Thymus (tissue), 11 donors: ENCODE measurements around the gene ECE2. TPM values are rescaled to one million over a fixed set of nuclear protein-coding genes. Genes with fewer than 3 reads are reported as not detected.

Experiments used
- DNase-seq, 9 donors: peaks; one replicate each; pipeline ENCODE4 v3.0.0-alpha.2; 2013; ENCODE audit warnings: low spot score in 9 of 9, low read depth in 6 of 9, missing footprints in 1 of 9
- H3K27ac ChIP-seq, 2 donors: one replicate each; pipeline ENCODE4 v1.5.1; 2013; ENCODE audit warnings: control low read depth in 1 of 2, low read depth in 1 of 2, low read length in 1 of 2, mild to moderate bottlenecking in 1 of 2, moderate library complexity in 1 of 2
- H3K27me3 ChIP-seq, 2 donors: one replicate each; pipeline ENCODE4 v1.5.1; 2013; ENCODE audit warnings: low read length in 1 of 2; ENCODE audit not compliant: control insufficient read depth in 2 of 2, insufficient read depth in 1 of 2
- H3K36me3 ChIP-seq, 2 donors: one replicate each; pipeline ENCODE4 v1.5.1; 2013; ENCODE audit warnings: low read length in 1 of 2, mild to moderate bottlenecking in 1 of 2, moderate library complexity in 1 of 2; ENCODE audit not compliant: control insufficient read depth in 2 of 2, insufficient read depth in 2 of 2
- H3K4me1 ChIP-seq, 2 donors: one replicate each; pipeline ENCODE4 v1.5.1; 2013; ENCODE audit warnings: low read length in 2 of 2; ENCODE audit not compliant: control insufficient read depth in 2 of 2, insufficient read depth in 2 of 2
- H3K4me3 ChIP-seq, 2 donors: one replicate each; pipeline ENCODE4 v1.5.1; 2013; ENCODE audit warnings: low read length in 2 of 2, control low read depth in 1 of 2, mild to moderate bottlenecking in 1 of 2
- H3K9me3 ChIP-seq, 2 donors: one replicate each; pipeline ENCODE4 v1.5.1; 2013; ENCODE audit warnings: low read length in 1 of 2, mild to moderate bottlenecking in 1 of 2; ENCODE audit not compliant: control insufficient read depth in 2 of 2, insufficient read depth in 1 of 2
- WGBS: extraction: QIAGEN DNeasy Blood & Tissue Kit; methylation state at CpG from one replicate; pipeline ENCODE4 v1.1.7; 2013; 5-methylcytosine and 5-hydroxymethylcytosine counted together
- polyA plus RNA-seq: library from polyadenylated mRNA; stranded (reverse); fragments of 200-250 nt; gene quantifications from one replicate; pipeline ENCODE4 v1.2.3, GENCODE V29; 2013
- total RNA-seq: library from RNA; stranded (reverse); fragments of 120-200 nt; gene quantifications from one replicate; pipeline ENCODE4 v1.2.4, GENCODE V29; 2013
- donor health status: healthy.

The ECE2 gene
- total and polyA plus RNA-seq, 2 donors: not detected

- Histone ChIP-seq H3K27me3 (no peaks in the 10 kb centered on the region), H3K9me3 (no peaks in the 10 kb centered on the region), H3K4me1 (peaks cover 2 to 4% of the 10 kb centered on the region in 2 donors), H3K27ac (no peak overlapping the region), H3K4me3 (no peak overlapping the region), H3K36me3 (peaks cover 92 to 98% of the 10 kb centered on the region in 2 donors)
- no peak for DNase-seq
- WGBS: 97% methylated on average over 8 of the region's 8 CpGs
Observed at GRCh38 chr3:184323696-184324095, 47.9 kb downstream of the ECE2 start.

GRCh38 chr3:184325269-184325668 lies 49.4 kb downstream of the ECE2 start:
- Histone ChIP-seq H3K27ac (no peak overlapping the region), H3K27me3 (no peaks in the 10 kb centered on the region), H3K4me3 (no peak overlapping the region), H3K9me3 (no peaks in the 10 kb centered on the region), H3K4me1 (no peaks in the 10 kb centered on the region), H3K36me3 (peaks cover 88 to 98% of the 10 kb centered on the region in 2 donors)
- no peak for DNase-seq
- WGBS: 98% methylated on average over 13 of the region's 13 CpGs

DNA sequence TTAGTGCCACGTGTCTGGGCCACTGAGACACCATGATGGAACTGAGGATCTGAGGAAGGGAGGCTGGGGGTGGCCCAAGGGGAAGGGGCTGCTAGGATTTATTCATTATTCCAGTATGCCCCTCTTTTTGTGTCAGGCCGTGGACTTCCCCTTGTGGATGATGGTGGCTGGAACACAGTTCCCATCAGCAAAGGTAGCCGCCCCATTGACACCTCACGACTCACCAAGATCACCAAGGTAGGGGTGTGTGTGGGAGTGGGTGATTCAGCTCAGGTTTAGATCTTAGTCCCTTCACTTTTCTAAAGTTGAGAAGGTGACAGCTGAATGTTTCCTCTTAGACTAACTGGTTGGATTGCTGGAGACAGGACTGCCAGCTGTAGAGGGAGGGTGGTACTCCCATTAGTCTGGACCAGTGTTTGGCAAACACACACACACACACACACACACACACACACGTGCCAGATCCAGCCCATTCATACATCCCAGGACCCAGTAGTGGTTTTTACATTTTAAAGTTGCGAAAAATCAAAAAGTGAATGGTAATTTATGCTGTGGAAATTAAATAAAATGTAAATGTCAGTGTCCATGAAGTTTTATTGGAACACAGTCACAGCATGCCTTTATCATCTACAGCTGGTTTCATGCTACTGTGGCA lies 50.0 kb downstream of the ECE2 start:
- Histone ChIP-seq H3K4me1 (no peaks in the 10 kb centered on the region), H3K9me3 (no peaks in the 10 kb centered on the region), H3K36me3 (peaks cover 85 to 96% of the 10 kb centered on the region in 2 donors), H3K4me3 (no peak overlapping the region), H3K27me3 (no peaks in the 10 kb centered on the region), H3K27ac (no peak overlapping the region)
- WGBS: 95% methylated on average over 6 of the region's 6 CpGs
- no peak for DNase-seq

GRCh38 chr3:184327171-184327570 lies 51.3 kb downstream of the ECE2 start:
- Histone ChIP-seq H3K4me3 (no peak overlapping the region), H3K4me1 (no peaks in the 10 kb centered on the region), H3K27ac (no peak overlapping the region), H3K9me3 (no peaks in the 10 kb centered on the region), H3K27me3 (no peaks in the 10 kb centered on the region), H3K36me3 (peaks cover 85 to 96% of the 10 kb centered on the region in 2 donors)
- no peak for DNase-seq
- 98% methylated on average over 21 of the region's 21 CpGs for WGBS

- no peaks in the 10 kb centered on the region for H3K9me3 ChIP-seq
- WGBS: 47% methylated on average over 3 of the region's 3 CpGs
Observed at GRCh38 chr3:184328516-184328915, 52.7 kb downstream of the ECE2 start.

GRCh38 chr3:184332370-184333090 lies 56.7 kb downstream of the ECE2 start:
- 97% methylated on average over 10 of the region's 10 CpGs for WGBS

More at GRCh38 chr3:184328516-184328915, 52.7 kb downstream of the ECE2 start:
- H3K27me3 ChIP-seq: no peaks in the 10 kb centered on the region
- H3K4me3 ChIP-seq: no peak overlapping the region
- H3K27ac ChIP-seq: no peak overlapping the region
- DNase-seq: no peak
- H3K36me3 ChIP-seq: peaks cover 83 to 95% of the 10 kb centered on the region in 2 donors
- H3K4me1 ChIP-seq: no peaks in the 10 kb centered on the region

GRCh38 chr3:184333190-184333589 lies 57.4 kb downstream of the ECE2 start:
- H3K27ac ChIP-seq: no peak overlapping the region
- H3K27me3 ChIP-seq: peaks cover 0 to 22% of the 10 kb centered on the region in 2 donors
- peaks cover 48 to 66% of the 10 kb centered on the region in 2 donors for H3K36me3 ChIP-seq
- peaks cover 9 to 20% of the 10 kb centered on the region in 2 donors for H3K4me1 ChIP-seq
- H3K9me3 ChIP-seq: no peaks in the 10 kb centered on the region
- 98% methylated on average over 6 of the region's 6 CpGs for WGBS
- no peak overlapping the region for H3K4me3 ChIP-seq
- no peak for DNase-seq

More at GRCh38 chr3:184332370-184333090, 56.7 kb downstream of the ECE2 start:
- H3K36me3 ChIP-seq: peaks cover 54 to 73% of the 10 kb centered on the region in 2 donors
- no peak overlapping the region for H3K27ac ChIP-seq
- H3K9me3 ChIP-seq: no peaks in the 10 kb centered on the region
- peaks cover 9 to 18% of the 10 kb centered on the region in 2 donors for H3K4me1 ChIP-seq
- DNase-seq: no peak
- H3K27me3 ChIP-seq: peaks cover 0 to 15% of the 10 kb centered on the region in 2 donors
- no peak overlapping the region for H3K4me3 ChIP-seq

DNA sequence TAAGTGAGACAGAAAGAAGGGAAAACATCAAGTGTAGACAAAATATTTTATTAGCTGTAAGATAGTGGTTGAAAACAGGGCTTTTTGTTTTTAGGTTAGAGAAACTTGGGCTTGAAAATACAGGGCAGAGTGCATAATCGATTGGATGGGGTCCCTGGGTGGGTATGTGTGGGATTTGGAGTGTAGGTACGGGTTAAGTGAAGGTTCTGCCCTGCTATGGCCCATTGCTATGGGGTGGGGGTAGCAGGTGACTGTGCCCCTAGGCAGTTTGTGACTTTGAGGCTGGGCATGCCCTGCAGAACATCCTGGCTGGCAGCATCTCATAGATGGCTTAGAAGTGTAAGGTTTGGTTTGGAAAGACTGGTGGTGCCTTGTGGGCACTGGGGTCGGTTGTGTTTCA lies 57.9 kb downstream of the ECE2 start:
- Histone ChIP-seq H3K4me1 (peaks cover 9 to 25% of the 10 kb centered on the region in 2 donors), H3K27ac (no peak overlapping the region), H3K9me3 (no peaks in the 10 kb centered on the region), H3K4me3 (no peak overlapping the region), H3K36me3 (peaks cover 43 to 61% of the 10 kb centered on the region in 2 donors), H3K27me3 (peaks cover 0 to 27% of the 10 kb centered on the region in 2 donors)
- WGBS: 81% methylated on average over 3 of the region's 3 CpGs
- DNase-seq: no peak

DNA sequence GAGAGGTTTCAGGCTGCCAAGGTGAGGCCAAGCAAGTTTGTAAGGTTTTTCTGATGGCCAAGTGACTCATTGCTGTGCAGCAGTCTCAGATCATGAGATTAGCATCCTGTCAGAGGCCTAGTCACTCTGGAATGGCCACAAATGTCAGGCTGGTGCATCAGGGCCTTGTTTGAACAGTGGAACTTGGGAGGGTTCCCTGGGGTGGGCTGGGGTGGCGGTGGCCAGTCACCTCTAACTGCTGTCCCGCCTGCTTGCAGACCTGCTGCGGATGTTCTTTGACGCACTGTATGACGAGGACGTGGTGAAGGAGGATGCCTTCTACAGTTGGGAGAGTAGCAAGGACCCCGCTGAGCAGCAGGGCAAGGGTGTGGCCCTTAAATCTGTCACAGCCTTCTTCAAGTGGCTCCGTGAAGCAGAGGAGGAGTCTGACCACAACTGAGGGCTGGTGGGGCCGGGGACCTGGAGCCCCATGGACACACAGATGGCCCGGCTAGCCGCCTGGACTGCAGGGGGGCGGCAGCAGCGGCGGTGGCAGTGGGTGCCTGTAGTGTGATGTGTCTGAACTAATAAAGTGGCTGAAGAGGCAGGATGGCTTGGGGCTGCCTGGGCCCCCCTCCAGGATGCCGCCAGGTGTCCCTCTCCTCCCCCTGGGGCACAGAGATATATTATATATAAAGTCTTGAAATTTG lies 58.8 kb downstream of the ECE2 start:
- DNase-seq: no peak
- Histone ChIP-seq H3K36me3 (peaks cover 38 to 52% of the 10 kb centered on the region in 2 donors), H3K27me3 (peaks cover 0 to 36% of the 10 kb centered on the region in 2 donors), H3K9me3 (no peaks in the 10 kb centered on the region), H3K4me3 (no peak overlapping the region), H3K4me1 (peaks cover 9 to 29% of the 10 kb centered on the region in 2 donors), H3K27ac (no peak overlapping the region)
- 96% methylated on average over 15 of the region's 15 CpGs for WGBS
